GM12892 (cell line): ENCODE results near the gene FOXL2NB.

ENCODE experiments used
- POLR2A ChIP-seq: IDR thresholded peaks from 2 replicates; pipeline ENCODE4 v1.6.1; 2011; ENCODE audit warnings: low read depth, low read length, control low read depth
- POLR2AphosphoS5 ChIP-seq: IDR thresholded peaks from 2 replicates; pipeline ENCODE4 v1.6.1; 2011; ENCODE audit warnings: low read depth, low read length, control low read depth

DNA sequence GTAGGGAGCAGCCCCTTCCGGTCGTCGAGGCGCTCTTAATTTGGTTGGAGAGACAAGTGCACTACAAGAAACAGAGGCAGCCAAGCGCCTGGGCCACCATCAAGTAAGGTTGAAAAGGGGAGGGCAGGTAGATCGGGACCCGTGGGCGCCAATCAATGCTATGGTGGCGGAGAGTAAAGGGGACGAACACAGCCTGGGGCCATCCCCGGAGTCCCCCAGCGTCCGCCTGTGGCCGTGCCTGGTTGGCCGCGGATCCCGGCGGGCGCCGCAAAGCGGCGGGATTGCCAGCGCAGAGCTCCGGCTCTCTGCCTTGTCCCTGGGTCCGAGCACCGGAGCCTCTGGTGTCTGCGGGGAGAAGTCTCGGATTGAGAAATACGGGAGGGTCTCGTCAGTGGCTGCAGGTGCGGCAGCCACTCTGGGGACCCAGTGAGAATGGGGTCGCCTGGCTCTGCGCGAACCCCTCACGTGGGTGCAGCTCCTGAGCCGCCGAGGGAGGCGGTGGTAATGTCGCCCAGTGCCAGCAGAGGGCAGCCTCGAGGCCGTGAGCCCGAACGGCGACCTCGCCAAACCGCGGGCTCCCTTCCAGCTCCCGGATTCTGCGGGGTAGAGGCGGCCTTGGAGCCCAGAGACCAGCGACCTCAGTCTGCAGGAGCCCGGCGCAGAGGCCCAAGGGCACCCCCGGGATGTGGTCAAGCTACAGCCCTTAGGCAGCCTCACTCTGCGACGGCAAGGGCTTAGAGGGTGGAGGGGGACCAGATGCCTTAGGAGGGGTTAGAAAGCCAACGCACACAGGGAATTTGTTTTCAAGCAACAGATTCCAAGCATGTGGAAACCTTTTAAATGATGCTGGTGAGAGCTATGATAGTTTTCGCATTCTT, 10.9 kb upstream of the FOXL2NB start:
- TF ChIP-seq POLR2A (no peak), POLR2AphosphoS5 (no peak)
